Gastrocnemius medialis (tissue), 4 donors: ENCODE measurements around the gene COX4I1.

Experiments used
- POLR2A ChIP-seq, 2 donors: fragments of 450-650 bp; IDR thresholded peaks; one replicate each; pipeline ENCODE4 v1.6.1; 2017; ENCODE audit warnings: antibody characterized with exemption in 2 of 2, mild to moderate bottlenecking in 2 of 2, moderate library complexity in 2 of 2
- TF ChIP-seq, protein P1 (sequence below), 5 experiments: fragments of 450-650 bp in 3 of 5; fragments of 200-600 bp in 2 of 5; sonication (generic) in 2 of 5; IDR thresholded peaks in 4 of 5; conservative IDR thresholded peaks in 1 of 5; 1 replicate in 4 of 5; 2 replicates in 1 of 5; pipeline ENCODE4 v1.5.1; 2016 to 2019; ENCODE audit warnings: antibody characterized with exemption in 5 of 5, mild to moderate bottlenecking in 3 of 5, moderate library complexity in 3 of 5

DNA sequence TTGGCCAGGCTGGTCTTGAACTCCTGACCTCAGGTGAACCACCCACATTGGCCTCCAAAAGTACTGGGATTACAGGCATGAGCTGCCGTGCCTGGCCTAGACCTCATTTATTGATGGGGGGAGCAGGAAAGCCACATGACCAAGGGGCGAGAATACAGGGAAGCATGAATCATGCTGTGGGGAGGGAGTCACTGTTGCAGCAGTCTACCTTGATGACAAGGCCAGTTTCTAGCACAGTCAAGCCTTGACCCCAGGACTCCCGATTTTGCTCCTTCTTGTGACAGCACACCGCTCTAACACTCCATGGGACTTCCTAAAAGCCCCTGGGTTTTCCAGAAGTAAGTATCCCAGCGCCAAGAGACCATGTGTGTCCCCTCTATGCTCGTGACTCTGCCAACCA lies 56.6 kb downstream of the COX4I1 start:
- TF ChIP-seq, protein P1, sequence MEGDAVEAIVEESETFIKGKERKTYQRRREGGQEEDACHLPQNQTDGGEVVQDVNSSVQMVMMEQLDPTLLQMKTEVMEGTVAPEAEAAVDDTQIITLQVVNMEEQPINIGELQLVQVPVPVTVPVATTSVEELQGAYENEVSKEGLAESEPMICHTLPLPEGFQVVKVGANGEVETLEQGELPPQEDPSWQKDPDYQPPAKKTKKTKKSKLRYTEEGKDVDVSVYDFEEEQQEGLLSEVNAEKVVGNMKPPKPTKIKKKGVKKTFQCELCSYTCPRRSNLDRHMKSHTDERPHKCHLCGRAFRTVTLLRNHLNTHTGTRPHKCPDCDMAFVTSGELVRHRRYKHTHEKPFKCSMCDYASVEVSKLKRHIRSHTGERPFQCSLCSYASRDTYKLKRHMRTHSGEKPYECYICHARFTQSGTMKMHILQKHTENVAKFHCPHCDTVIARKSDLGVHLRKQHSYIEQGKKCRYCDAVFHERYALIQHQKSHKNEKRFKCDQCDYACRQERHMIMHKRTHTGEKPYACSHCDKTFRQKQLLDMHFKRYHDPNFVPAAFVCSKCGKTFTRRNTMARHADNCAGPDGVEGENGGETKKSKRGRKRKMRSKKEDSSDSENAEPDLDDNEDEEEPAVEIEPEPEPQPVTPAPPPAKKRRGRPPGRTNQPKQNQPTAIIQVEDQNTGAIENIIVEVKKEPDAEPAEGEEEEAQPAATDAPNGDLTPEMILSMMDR (IDR thresholded peaks at IDR 0.05 in 4 of 5, conservative IDR thresholded peaks at IDR 0.05 in 1 of 5): no peak
- TF ChIP-seq POLR2A (IDR thresholded peaks at IDR 0.05): no peak
